Iris pigment epithelial cell (primary cell): Measurements from ENCODE around the gene AP1S3.
A peak's percentile ranks its signal among the peaks of the same experiment; 100 is the strongest.

Source experiments
- DNase-seq: peaks from one replicate; pipeline ENCODE4 v3.0.0-alpha.2; 2011; ENCODE audit warnings: low read depth

The AP1S3 gene

DNA sequence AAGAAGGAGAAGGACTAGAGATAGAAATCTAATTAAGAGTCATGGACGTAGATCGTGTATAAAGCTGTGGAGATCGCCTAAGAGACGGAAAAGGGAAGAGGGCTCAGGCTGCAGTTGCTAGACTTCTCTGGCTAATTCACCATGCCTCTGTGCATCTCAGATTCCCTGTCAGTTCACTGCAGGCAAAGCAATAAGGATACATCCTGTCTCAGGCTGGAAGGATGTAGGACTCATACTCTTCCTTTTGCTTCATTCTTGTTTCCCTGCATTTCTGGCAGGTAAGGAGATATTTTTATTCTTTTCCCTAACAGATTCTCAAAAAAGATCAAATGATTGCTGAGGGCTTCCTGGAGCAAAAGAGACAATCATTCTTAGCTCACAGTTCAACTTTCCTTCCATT lies 112.5 kb downstream of the AP1S3 start:
- peak; percentile 14 for DNase-seq

DNA sequence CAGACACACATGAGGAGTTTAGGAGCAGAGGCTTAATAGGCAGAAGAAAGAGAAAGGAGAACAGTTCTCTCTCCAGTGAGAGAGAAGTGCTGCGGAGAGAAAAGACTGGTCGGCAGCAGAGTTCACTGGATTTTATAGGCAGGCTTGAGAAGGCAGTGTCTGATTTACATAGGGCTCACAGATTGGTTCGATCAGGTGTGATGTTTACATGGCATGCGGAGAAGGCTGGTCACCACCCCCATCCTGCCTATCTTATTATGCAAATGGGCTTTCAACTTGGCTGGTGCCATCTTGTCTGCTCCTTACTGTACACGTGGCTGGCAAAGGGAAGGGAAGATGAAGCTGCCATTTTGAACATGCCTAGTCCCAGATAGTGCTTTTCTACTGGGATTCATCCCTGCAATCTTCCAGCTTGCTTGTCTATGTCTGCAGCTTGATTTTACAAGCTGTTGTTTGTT lies 113.4 kb downstream of the AP1S3 start:
- DNase-seq: no peak

DNA sequence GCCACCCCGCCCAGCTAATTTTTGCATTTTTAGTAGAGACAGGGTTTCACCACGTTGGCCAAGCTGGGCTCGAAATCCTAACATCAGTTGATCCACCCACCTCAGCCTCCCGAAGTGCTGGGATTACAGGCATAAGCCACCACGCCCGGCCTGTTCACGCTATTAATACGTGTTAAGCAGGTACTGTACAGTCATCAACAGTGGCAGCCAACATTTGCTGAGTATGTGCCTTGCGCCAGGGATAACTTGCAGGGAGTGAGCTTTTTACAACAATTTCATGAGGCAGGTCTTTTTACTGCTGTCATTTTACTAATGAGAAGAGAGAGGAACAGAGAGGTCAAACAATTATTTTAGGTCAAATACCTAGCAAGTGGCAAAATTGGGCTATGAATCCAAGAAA lies 115.2 kb downstream of the AP1S3 start:
- no peak for DNase-seq

DNA sequence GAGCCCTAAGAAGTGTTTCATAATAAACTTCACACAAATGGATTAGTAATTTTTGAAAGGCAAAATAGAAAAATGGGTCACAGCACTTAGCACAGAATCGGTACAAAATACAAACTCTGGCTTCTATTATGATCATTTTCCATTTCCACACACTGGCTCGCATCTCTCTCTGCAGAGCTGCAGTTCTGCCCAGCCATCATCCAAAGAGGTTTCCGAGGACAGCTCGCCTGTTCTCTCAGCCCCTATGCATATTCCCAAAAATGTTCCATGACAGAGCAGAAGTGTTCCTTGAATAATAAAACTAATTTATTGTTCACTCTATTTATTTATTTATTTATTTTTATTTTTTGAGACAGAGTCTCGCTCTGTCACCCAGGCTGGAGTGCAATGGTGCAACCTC lies 115.6 kb downstream of the AP1S3 start:
- DNase-seq: no peak

DNA sequence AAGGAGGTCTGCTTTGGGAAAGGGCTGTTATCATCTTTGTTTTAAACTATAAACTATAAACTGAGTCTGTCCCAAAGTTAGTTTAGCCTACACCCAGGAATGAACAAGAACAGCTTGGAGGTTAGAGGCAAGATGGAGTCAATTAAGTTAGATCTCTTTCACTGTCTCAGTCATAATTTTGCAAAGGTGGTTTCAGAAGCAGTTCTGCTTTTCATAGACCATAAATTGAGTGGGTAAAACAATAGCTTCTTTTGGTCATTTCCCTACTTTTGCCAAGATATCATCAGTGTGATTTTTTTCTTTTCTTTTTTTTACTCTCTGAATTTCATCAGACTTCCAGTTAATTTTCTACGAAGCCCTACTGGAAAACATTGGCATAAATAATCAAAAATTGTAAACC lies 117.0 kb downstream of the AP1S3 start:
- no peak for DNase-seq

DNA sequence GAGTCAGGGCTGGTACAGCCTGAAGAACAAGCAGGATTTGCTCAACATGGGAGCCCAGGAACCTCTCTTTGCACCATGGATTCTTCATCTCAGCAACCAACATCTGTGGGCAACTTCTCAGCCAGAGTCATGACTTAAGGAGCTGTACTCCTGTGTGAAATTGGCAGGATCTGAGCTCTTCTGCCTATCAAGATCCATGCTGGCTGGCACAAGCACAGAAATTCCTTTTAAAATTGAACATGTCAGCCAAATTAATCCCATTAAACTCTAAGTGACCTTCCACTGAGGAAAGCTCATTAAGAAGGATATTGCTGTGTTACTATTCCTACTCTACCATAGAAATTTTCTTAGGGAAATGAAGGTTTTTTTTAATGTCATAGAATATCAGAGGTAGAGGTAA lies 124.7 kb downstream of the AP1S3 start:
- DNase-seq: no peak

DNA sequence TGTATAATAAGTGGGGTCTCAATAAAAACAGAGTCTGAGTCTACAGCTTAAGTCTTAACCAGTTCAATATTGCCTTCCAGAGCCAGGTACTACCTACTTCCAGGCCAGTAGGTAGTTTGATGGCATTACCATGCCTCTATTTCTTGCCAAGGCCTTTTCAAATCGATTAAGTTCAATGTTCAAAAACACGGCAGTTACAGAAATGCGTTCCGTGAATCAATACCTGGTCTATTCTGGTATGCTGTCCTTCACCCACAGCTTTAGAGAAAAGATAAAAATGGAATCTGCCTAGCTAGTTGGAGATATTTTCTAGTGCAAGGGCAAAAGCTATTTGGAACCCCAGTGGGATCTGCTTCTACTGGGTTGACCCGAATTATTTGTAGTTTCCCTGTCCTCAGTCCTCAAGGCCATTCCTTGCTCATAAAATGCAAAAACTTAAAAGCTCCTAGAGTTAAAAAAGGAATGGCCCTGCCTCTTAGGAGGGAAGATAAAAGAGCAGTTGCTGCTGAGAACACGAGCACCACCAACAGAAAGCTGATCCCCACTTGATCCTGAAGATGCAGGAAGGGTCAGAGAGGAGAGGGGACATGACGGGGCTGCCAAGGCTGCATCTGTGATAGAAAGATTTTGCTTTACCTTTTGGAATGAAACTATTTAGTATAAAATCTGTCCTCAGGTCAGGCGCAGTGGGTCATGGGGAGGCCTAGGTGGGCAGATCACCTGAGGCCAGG lies 125.6 kb downstream of the AP1S3 start:
- no peak for DNase-seq
